H1 (cell line): ENCODE data around the gene MTMR4. TPM values are rescaled to one million over a fixed set of nuclear protein-coding genes. Genes with fewer than 3 reads are reported as not detected.

Source experiments
- CTCF ChIA-PET: fragments of 300-600 bp; sonication (Branson Sonifier 250); formaldehyde crosslinking; loops from one replicate; lab custom pipeline; 2021; ENCODE audit not compliant: partially characterized antibody; lab: Charles Lee
- POLR2A ChIA-PET: fragments of 300-600 bp; sonication (Branson Sonifier 250); formaldehyde crosslinking; loops from one replicate; lab custom pipeline; 2021; ENCODE audit warnings: inconsistent platforms; ENCODE audit not compliant: partially characterized antibody; lab: Charles Lee
- DNase-seq, 2 experiments: peaks; one replicate each; pipeline versions ENCODE4 v3.0.0 to v3.0.0-alpha.2; 2010 to 2022; ENCODE audit warnings: low spot score in 2 of 2, low read depth in 1 of 2, mixed read lengths in 1 of 2
- FAIRE-seq: peaks from 2 replicates; lab custom pipeline; 2011; peaks lifted over from hg19 to GRCh38; lab: Jason Lieb, UNC
- H2AFZ ChIP-seq: 2 replicates; pipeline ENCODE4 v1.8.1; 2012; ENCODE audit warnings: low read length, inconsistent platforms
- H2AK5ac ChIP-seq: 2 replicates; pipeline ENCODE4 v1.6.1; 2013; ENCODE audit warnings: low read depth, low read length
- H2BK120ac ChIP-seq: replicated peaks from 2 replicates; pipeline ENCODE3; 2013; ENCODE audit warnings: low read depth, low read length, inconsistent platforms
- H2BK12ac ChIP-seq: 2 replicates; pipeline ENCODE4 v1.6.1; 2013; ENCODE audit warnings: low read depth, low read length
- H2BK15ac ChIP-seq: 2 replicates; pipeline ENCODE4 v1.6.1; 2013; ENCODE audit warnings: low read length
- H2BK20ac ChIP-seq: 2 replicates; pipeline ENCODE4 v1.6.1; 2013; ENCODE audit warnings: low read length
- H2BK5ac ChIP-seq: 2 replicates; pipeline ENCODE4 v1.6.1; 2013; ENCODE audit warnings: low read depth, low read length
- H3K14ac ChIP-seq: 2 replicates; pipeline ENCODE4 v1.6.1; 2013; ENCODE audit warnings: inconsistent platforms; ENCODE audit not compliant: insufficient read length
- H3K18ac ChIP-seq: 2 replicates; pipeline ENCODE4 v1.6.1; 2013; ENCODE audit warnings: low read length; ENCODE audit errors: extremely low read depth
- H3K23ac ChIP-seq: 2 replicates; pipeline ENCODE4 v1.6.1; 2013; ENCODE audit warnings: inconsistent platforms; ENCODE audit not compliant: insufficient read length
- H3K23me2 ChIP-seq: 2 replicates; pipeline ENCODE4 v1.6.1; 2013; ENCODE audit warnings: low read depth, low read length
- H3K27ac ChIP-seq: 2 replicates; pipeline ENCODE4 v1.6.1; 2011; ENCODE audit warnings: low read depth, low read length, inconsistent platforms
- H3K27me3 ChIP-seq, 4 experiments: replicated peaks in 1 of 4; 1 replicate in 1 of 4; 2 replicates in 3 of 4; pipeline versions ENCODE4 v1.6.1 to v1.8.1; 2011 to 2013; ENCODE audit warnings: low read length in 3 of 4, mild to moderate bottlenecking in 3 of 4, inconsistent platforms in 2 of 4, mixed read lengths in 2 of 4, moderate library complexity in 1 of 4; ENCODE audit not compliant: control insufficient read depth in 3 of 4, insufficient read depth in 3 of 4; ENCODE audit errors: extremely low read depth in 1 of 4
- H3K36me3 ChIP-seq, 4 experiments: 2 replicates each; pipeline versions ENCODE4 v1.6.1 to v1.8.1; 2011 to 2013; ENCODE audit warnings: mild to moderate bottlenecking in 4 of 4, low read length in 3 of 4, moderate library complexity in 2 of 4, control low read depth in 1 of 4, inconsistent platforms in 1 of 4; ENCODE audit not compliant: insufficient read depth in 4 of 4, control insufficient read depth in 2 of 4
- H3K4ac ChIP-seq: replicated peaks from 2 replicates; pipeline ENCODE3; 2013; ENCODE audit warnings: low read length, low read depth, mixed read lengths, inconsistent platforms; ENCODE audit not compliant: insufficient read length
- H3K4me1 ChIP-seq, 4 experiments: replicated peaks in 1 of 4; 1 replicate in 1 of 4; 2 replicates in 3 of 4; pipeline versions ENCODE4 v1.6.1 to v1.8.1; 2011 to 2013; ENCODE audit warnings: low read length in 3 of 4, inconsistent platforms in 2 of 4, mixed read lengths in 1 of 4; ENCODE audit not compliant: insufficient read depth in 4 of 4, control insufficient read depth in 3 of 4
- H3K4me2 ChIP-seq, 2 experiments: 2 replicates each; pipeline versions ENCODE4 v1.6.1 to v1.8.1; 2011 to 2013; ENCODE audit warnings: low read depth in 2 of 2, low read length in 2 of 2, control low read depth in 1 of 2, inconsistent platforms in 1 of 2, mild to moderate bottlenecking in 1 of 2; ENCODE audit not compliant: insufficient read depth in 1 of 2
- H3K4me3 ChIP-seq, 4 experiments: fragments of 200-600, 300-600 bp in 1 of 4; sonication (generic), shearing (Covaris generic), sonication (Bioruptor Twin) in 1 of 4; 2 replicates each; pipeline versions ENCODE4 v1.5.1 to v1.8.1; 2011 to 2016; ENCODE audit warnings: low read length in 4 of 4, low read depth in 3 of 4, control low read depth in 2 of 4, inconsistent platforms in 2 of 4, mild to moderate bottlenecking in 2 of 4, mixed read lengths in 1 of 4, moderate library complexity in 1 of 4; ENCODE audit not compliant: insufficient read depth in 2 of 4; ENCODE audit errors: extremely low read depth in 1 of 4
- H3K56ac ChIP-seq: replicated peaks from 2 replicates; pipeline ENCODE3; 2013; ENCODE audit warnings: low read depth, mild to moderate bottlenecking, mixed read lengths, low read length, inconsistent platforms; ENCODE audit not compliant: insufficient read length
- H3K79me1 ChIP-seq: 2 replicates; pipeline ENCODE4 v1.6.1; 2013; ENCODE audit warnings: low read depth, low read length, control low read depth
- H3K79me2 ChIP-seq, 2 experiments: 2 replicates each; pipeline versions ENCODE4 v1.6.1 to v1.8.1; 2012 to 2013; ENCODE audit warnings: low read length in 2 of 2, mild to moderate bottlenecking in 2 of 2, inconsistent platforms in 1 of 2; ENCODE audit not compliant: insufficient read depth in 2 of 2, control insufficient read depth in 1 of 2
- H3K9ac ChIP-seq, 4 experiments: replicated peaks in 1 of 4; 1 replicate in 1 of 4; 2 replicates in 3 of 4; pipeline versions ENCODE4 v1.6.1 to v1.8.1; 2011 to 2013; ENCODE audit warnings: low read depth in 3 of 4, low read length in 3 of 4, control low read depth in 2 of 4, mild to moderate bottlenecking in 2 of 4, moderate library complexity in 2 of 4, inconsistent platforms in 1 of 4; ENCODE audit errors: extremely low read depth in 1 of 4
- H3K9me3 ChIP-seq, 2 experiments: 2 replicates each; pipeline versions ENCODE4 v1.6.1 to v1.8.1; 2012 to 2013; ENCODE audit warnings: mild to moderate bottlenecking in 2 of 2, moderate library complexity in 2 of 2, control low read depth in 1 of 2, inconsistent platforms in 1 of 2, low read depth in 1 of 2, low read length in 1 of 2, mixed read lengths in 1 of 2; ENCODE audit not compliant: insufficient read depth in 2 of 2
- H4K20me1 ChIP-seq, 2 experiments: replicated peaks in 1 of 2; 2 replicates each; pipeline versions ENCODE3 to v1.8.1; 2011 to 2013; ENCODE audit warnings: inconsistent platforms in 2 of 2, low read length in 2 of 2, mild to moderate bottlenecking in 1 of 2; ENCODE audit not compliant: insufficient read depth in 2 of 2, control insufficient read depth in 1 of 2
- H4K5ac ChIP-seq: 2 replicates; pipeline ENCODE4 v1.6.1; 2013; ENCODE audit warnings: low read length, low read depth, mixed read lengths, inconsistent platforms; ENCODE audit not compliant: insufficient read length
- H4K8ac ChIP-seq: 2 replicates; pipeline ENCODE4 v1.8.0; 2013; ENCODE audit warnings: mild to moderate bottlenecking, moderate library complexity, low read length, inconsistent platforms; ENCODE audit not compliant: insufficient read depth; ENCODE audit errors: extremely low read depth
- H4K91ac ChIP-seq: replicated peaks from 2 replicates; pipeline ENCODE3; 2013; ENCODE audit warnings: low read length, mixed read lengths, inconsistent platforms; ENCODE audit not compliant: insufficient read length
- EGR1 ChIP-seq: IDR thresholded peaks from 2 replicates; pipeline ENCODE4 v1.6.1; 2011; ENCODE audit warnings: low read depth, low read length, borderline replicate concordance
- POLR2A ChIP-seq, 2 experiments: IDR thresholded peaks; 1 replicate in 1 of 2; 2 replicates in 1 of 2; pipeline ENCODE4 v1.6.1; 2011; ENCODE audit warnings: low read depth in 2 of 2, low read length in 2 of 2, mild to moderate bottlenecking in 2 of 2; ENCODE audit errors: control extremely low read depth in 1 of 2
- WGBS, 2 experiments: shearing (Covaris generic) in 1 of 2; methylation state at CpG; one replicate each; pipeline versions ENCODE4 v1.1.6 to v1.1.7; 2013 to 2015; ENCODE audit warnings: low lambda C conversion rate in 2 of 2, mixed read lengths in 2 of 2, inconsistent platforms in 1 of 2, low coverage in 1 of 2, missing lambda C conversion rate in 1 of 2; ENCODE audit not compliant: insufficient replicate concordance in 2 of 2, insufficient coverage in 1 of 2, insufficient read length in 1 of 2; ENCODE audit errors: extremely low coverage in 1 of 2, missing lambda C conversion rate in 1 of 2; 5-methylcytosine and 5-hydroxymethylcytosine counted together
- polyA plus RNA-seq, 7 experiments: library from polyadenylated mRNA; depleted of rRNA in 3 of 7; stranded (reverse) in 5 of 7; unstranded in 2 of 7; fragments of >200 nt in 5 of 7; fragments of 200-250 nt in 2 of 7; gene quantifications; 1 replicate in 5 of 7; 2 replicates in 1 of 7; 4 replicates in 1 of 7; pipeline versions ENCODE4 v1.2.1 to v1.2.3, GENCODE V29; 2011 to 2013; ENCODE audit warnings: missing spikeins in 2 of 7, mixed read lengths in 2 of 7
- total RNA-seq: library from RNA; stranded (reverse); fragmentation: NEBNext Ultra II Directional; extraction: Animal tissue kit (Norgen Biotek cat#: 25700); gene quantifications from 2 replicates; pipeline ENCODE4 v1.2.1, GENCODE V29; 2021

MTMR4 gene
- total and polyA plus RNA-seq, 2 of the 8 experiments (the other 6 are each of a cell fraction or from before 2014, with no cell fraction given) = 15.9 to 39.2 TPM

GRCh38 chr17:58491510-58492045 is 22.9 kb downstream of the MTMR4 start:
- FAIRE-seq = no peak
- Histone ChIP-seq H3K14ac (no peak overlapping the region), H3K56ac (no peak overlapping the region), H3K4me1 (no peaks in the 10 kb centered on the region), H3K9me3 (no peaks in the 10 kb centered on the region), H2BK5ac (no peak overlapping the region), H2AK5ac (no peak overlapping the region), H4K5ac (no peak overlapping the region), H3K27ac (no peak overlapping the region), H2BK15ac (no peak overlapping the region), H3K4me3 (no peak overlapping the region), H2AFZ (no peak overlapping the region), H3K18ac (no peak overlapping the region), H3K36me3 (peaks cover 38 to 87% (median 63%) of the 10 kb centered on the region in 4 experiments), H3K79me1 (no peaks in the 10 kb centered on the region; the same call in 1 of the 2 replicates), H4K8ac (no peak overlapping the region), H3K23me2 (no peaks in the 10 kb centered on the region), H4K91ac (no peak overlapping the region), H2BK20ac (no peak overlapping the region), H3K27me3 (no peaks in the 10 kb centered on the region), H3K4ac (no peak overlapping the region), H2BK12ac (no peak overlapping the region), H2BK120ac (no peak overlapping the region), H3K23ac (no peak overlapping the region), H3K79me2 (no peaks in the 10 kb centered on the region), H4K20me1 (peaks cover 2 to 6% of the 10 kb centered on the region in 2 experiments), H3K9ac (no peak overlapping the region), H3K4me2 (no peak overlapping the region)
- 95% methylated on average over 6 of the region's 6 CpGs; no CpG with 5 or more reads in 1 of the 2 experiments for WGBS, 2 experiments
- peak in 1 of 2 experiments; percentile 11 for DNase-seq
- POLR2A ChIA-PET = interaction anchor here (0.7 to 3.3 kb wide), 2 partner anchors 9 to 11 kb away, joined by 3 to 10 read pairs; no protein-coding TSS in a partner anchor
- CTCF ChIA-PET = interaction anchor here (1.3 kb wide), 1 partner anchor 41 kb away, joined by 3 read pairs; no protein-coding TSS in a partner anchor
- TF ChIP-seq EGR1 (no peak), POLR2A (IDR thresholded peaks at IDR 0.05; ENCODE audit: control extremely low read depth in 1 of 2, low read depth in 2 of 2, low read length in 2 of 2) (no peak)
